Measurements from ENCODE around the gene ACAD10. TPM values are rescaled to one million over a fixed set of nuclear protein-coding genes. Genes with fewer than 3 reads are reported as not detected.
"Not testable (repeated sequence)": the region's sequence is repeated elsewhere in the genome, so short reads cannot be mapped to it uniquely, and the experiment has no call there.

Gene ACAD10
- total RNA-seq, 1 experiment from 2014 or later: 32.9 TPM

- BruUV-seq (replicated peaks): no TSS peak
- POLR2A ChIA-PET (ENCODE audit: low non-redundant PET): no interaction called here
- H3K27ac ChIP-seq (ENCODE audit: low read depth, low read length, poor library complexity, severe bottlenecking): no peak overlapping the region
- H3K27me3 ChIP-seq (replicated peaks; ENCODE audit: insufficient read depth, low read depth, low read length, poor library complexity): no peaks in the 10 kb centered on the region
- intact Hi-C loops (cut with micrococcal nuclease; ENCODE audit: unreplicated experiment): no loop called here
- H3K36me3 ChIP-seq (ENCODE audit: insufficient read depth, low read length, poor library complexity, severe bottlenecking): peaks cover 68% of the 10 kb centered on the region
- H3K4me1 ChIP-seq (ENCODE audit: insufficient read depth, low read length, poor library complexity, severe bottlenecking): no peaks in the 10 kb centered on the region
- CTCF ChIA-PET: no interaction called here
- no peak for TF ChIP-seq CTCF (conservative IDR thresholded peaks at IDR 0.05; ENCODE audit: low read depth, low read length)
- TF ChIP-seq EZH2 (IDR thresholded peaks at IDR 0.05; ENCODE audit: borderline replicate concordance, low read depth, low read length, poor library complexity, severe bottlenecking): no peak
- no peak for DNase-seq (ENCODE audit: low spot score)
- no peaks in the 10 kb centered on the region for H3K9me3 ChIP-seq (ENCODE audit: low read depth, low read length, poor library complexity, severe bottlenecking)
- no peak overlapping the region for H3K4me3 ChIP-seq (ENCODE audit: low read depth, low read length, poor library complexity, severe bottlenecking)
These were observed 8.7 kb upstream of the ACAD10 start for GRCh38 chr12:111677186-111677585.

GRCh38 chr12:111684485-111685198, 1.2 kb upstream of the ACAD10 start:
- POLR2A ChIA-PET (ENCODE audit: low non-redundant PET): not testable (repeated sequence)

DNA sequence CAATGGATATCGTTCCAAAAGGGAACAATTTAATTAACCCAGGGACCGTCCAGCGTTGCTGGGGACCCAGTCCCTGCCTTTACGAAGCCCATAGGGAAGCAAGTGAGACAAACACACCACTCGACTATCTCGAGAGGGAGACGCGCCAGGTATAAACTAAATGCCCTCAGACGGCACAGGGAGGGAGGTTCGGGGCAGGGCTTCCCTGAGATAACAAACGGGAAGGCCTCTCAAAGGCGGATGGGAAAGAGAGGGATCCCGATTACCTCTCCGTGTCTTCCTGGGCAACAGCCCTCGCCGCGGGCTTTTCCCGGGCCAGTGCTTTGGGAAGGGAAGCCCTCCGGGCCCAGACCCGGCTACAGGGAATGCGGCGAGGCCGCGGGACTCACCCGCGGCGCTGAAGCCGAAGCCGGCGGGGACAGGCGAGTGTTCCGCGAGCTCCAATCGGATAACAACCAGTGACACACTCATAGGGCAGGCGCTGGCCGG, 487 bp upstream of the ACAD10 start:
- intact Hi-C loops (cut with micrococcal nuclease; ENCODE audit: unreplicated experiment): no loop called here
- ChIA-PET CTCF (interaction anchor here (0.5 to 0.8 kb wide), 2 partner anchors 15 to 817 kb away, joined by 6 to 7 read pairs; no protein-coding TSS in a partner anchor), POLR2A (ENCODE audit: low non-redundant PET) (interaction anchor here (0.6 kb wide), 1 partner anchor 10 kb away, joined by 3 read pairs; no protein-coding TSS in a partner anchor)
- Histone ChIP-seq H3K4me1 (ENCODE audit: insufficient read depth, low read length, poor library complexity, severe bottlenecking) (peaks cover 6% of the 10 kb centered on the region), H3K36me3 (ENCODE audit: insufficient read depth, low read length, poor library complexity, severe bottlenecking) (peaks cover 21% of the 10 kb centered on the region), H3K9me3 (ENCODE audit: low read depth, low read length, poor library complexity, severe bottlenecking) (no peaks in the 10 kb centered on the region), H3K4me3 (ENCODE audit: low read depth, low read length, poor library complexity, severe bottlenecking) (peak overlapping the region; percentile 70), H3K27me3 (replicated peaks; ENCODE audit: insufficient read depth, low read depth, low read length, poor library complexity) (no peaks in the 10 kb centered on the region), H3K27ac (ENCODE audit: low read depth, low read length, poor library complexity, severe bottlenecking) (peak overlapping the region; percentile 77)
- TF ChIP-seq CTCF (conservative IDR thresholded peaks at IDR 0.05; ENCODE audit: low read depth, low read length): no peak
- TF ChIP-seq EZH2 (IDR thresholded peaks at IDR 0.05; ENCODE audit: borderline replicate concordance, low read depth, low read length, poor library complexity, severe bottlenecking): no peak
- no peak for DNase-seq (ENCODE audit: low spot score)
- no TSS peak for BruUV-seq (replicated peaks)

More at GRCh38 chr12:111684485-111685198, 1.2 kb upstream of the ACAD10 start:
- Histone ChIP-seq H3K4me3 (ENCODE audit: low read depth, low read length, poor library complexity, severe bottlenecking) (peak overlapping the region; percentile 70), H3K27ac (ENCODE audit: low read depth, low read length, poor library complexity, severe bottlenecking) (peak overlapping the region; percentile 77), H3K36me3 (ENCODE audit: insufficient read depth, low read length, poor library complexity, severe bottlenecking) (peaks cover 28% of the 10 kb centered on the region)
- intact Hi-C loops (cut with micrococcal nuclease; ENCODE audit: unreplicated experiment); BruUV-seq (replicated peaks); CTCF ChIA-PET; H3K4me1 ChIP-seq (ENCODE audit: insufficient read depth, low read length, poor library complexity, severe bottlenecking); H3K9me3 ChIP-seq (ENCODE audit: low read depth, low read length, poor library complexity, severe bottlenecking); DNase-seq (ENCODE audit: low spot score); H3K27me3 ChIP-seq (replicated peaks; ENCODE audit: insufficient read depth, low read depth, low read length, poor library complexity): not testable (repeated sequence)

All from A673 (cell line).